ENCODE results near the gene NTN5.
A peak's percentile ranks its signal among the peaks of the same experiment; 100 is the strongest.
"Not testable (repeated sequence)": the region's sequence is repeated elsewhere in the genome, so short reads cannot be mapped to it uniquely, and the experiment has no call there.

Gene NTN5

DNA sequence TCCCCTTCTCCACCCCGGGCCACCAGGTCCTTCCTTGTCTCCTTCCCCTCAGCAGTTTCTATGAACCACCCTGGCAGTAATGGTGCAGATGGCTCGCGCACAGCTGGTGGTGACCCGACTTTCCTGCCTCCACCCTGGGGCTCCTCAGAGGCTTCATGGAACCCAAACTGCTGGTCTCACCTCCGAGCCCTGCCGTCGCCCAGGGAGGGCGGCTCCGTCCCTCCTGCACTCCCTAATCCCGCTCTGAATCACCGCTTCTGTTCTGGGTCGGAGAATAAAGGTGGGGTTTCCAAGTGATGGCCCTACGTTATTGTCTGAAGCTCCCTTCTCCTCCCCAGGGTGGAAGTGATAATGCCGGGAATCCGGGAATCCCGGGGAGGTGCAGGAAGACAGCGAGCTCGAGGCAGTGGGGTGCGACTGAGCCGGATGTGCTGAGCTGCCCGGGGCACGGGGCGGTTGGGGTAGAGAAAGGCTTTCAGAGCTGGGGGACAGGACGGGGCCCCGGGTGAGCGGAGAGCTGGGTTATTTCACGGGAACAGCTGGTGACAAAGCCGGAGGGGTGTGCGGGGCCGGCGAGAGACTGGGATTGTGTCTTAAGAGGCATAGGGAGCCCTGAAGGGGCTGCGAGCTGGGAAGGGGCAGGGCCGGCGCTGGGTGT, 23.7 kb upstream of the NTN5 start:
- no peak for DNase-seq (ENCODE audit: low read depth in 1 of 2, low spot score in 1 of 2)

DNA sequence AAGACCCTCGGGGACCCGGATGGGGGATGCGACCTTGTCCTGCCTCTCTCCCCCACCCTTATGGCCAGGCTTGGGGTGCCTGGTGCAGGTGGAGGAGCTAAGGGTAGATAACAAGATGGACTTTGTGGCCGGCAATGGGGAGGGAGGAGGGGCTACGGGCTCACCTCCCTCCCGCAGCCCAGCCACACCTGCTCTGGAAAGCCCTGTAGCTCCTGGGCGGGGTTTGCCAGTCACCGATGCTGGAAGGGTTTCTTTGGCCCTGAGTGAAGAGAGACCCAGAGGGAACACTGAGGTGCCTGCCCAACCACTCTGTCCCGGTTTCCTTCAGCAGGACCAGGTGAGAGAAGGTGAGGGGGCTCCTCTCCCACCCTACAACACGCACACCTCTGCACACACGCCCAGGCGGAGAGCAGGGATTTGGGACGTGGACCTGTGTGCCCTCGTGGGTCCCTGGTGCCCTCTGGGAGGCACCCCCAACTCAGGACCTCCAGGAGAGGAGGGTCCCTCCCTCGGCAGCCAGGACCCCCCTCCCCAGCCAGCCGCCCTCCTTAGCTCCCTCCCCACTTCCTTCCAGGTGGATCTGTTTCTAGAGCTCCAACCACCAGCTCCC, 23.0 kb upstream of the NTN5 start, which contains the start of gene FUT2:
Gene FUT2, plus strand, starts transcription at position 229 of the 610 bp plus-strand sequence. CDS start 6,986 bp downstream, outside the sequence.
- DNase-seq (ENCODE audit: low read depth in 1 of 2, low spot score in 1 of 2): no peak

DNA sequence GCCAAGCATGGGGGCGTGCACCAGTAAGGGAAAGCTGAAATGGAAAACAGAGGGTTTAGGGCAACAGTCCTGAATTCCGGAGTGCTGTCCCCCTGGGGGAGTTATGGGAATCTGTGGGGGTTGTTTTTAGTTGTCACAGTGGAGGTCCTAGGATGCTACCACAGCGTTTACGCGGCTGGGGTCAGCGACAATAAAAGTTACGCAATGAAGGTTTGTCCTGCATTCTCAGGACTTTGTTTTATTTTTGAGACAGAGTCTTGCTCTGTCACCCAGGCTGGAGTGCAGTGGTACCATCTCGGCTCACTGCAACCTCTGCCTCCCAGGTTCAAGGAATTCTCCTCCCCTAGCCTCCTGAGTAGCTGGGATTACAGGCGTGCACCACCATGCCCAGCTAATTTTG, 20.8 kb upstream of the NTN5 start:
- DNase-seq (ENCODE audit: low read depth in 1 of 2, low spot score in 1 of 2): not testable (repeated sequence)

DNA sequence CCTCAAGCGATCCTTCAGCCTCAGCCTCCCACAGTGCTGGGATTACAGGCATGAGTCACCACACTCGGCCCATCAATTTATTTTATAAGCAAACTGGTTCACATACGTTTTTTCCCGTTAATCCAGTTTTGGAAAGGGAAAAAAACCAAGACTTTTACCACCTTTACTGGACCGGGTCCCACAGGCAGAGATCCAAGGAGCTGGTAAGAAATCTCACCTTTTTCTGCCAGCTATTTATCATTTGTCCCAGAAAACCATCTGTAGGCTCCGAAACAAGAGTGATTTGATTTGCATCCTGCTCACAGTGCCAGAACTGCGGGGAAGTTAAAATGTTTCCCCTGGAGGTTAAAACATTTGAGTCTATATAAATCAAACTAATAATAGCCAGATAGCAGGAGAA, 16.6 kb upstream of the NTN5 start:
- no peak for DNase-seq (ENCODE audit: low read depth in 1 of 2, low spot score in 1 of 2)

DNA sequence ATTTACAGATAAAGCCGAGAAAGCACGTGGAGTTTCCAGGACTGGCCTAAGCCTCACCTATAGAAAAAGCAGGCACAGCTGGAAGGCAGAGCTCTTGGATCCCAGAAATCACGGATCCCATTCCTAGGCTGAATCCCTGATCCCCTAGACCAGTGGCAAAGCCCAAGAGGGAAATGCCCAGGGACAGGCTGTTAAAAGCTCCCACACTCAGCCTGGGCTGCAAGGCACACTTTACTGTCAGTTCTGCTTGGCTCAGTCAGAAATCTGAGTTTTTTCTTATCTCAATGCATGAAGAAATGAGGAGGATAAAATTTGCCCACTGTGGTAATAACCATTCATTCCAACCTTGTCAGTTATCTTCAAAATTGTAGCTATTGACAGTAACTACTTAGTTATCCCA, 15.0 kb upstream of the NTN5 start:
- DNase-seq (ENCODE audit: low read depth in 1 of 2, low spot score in 1 of 2): no peak

- DNase-seq (ENCODE audit: low read depth in 1 of 2, low spot score in 1 of 2): not testable (repeated sequence)
Observed at GRCh38 chr19:48686637-48687036, 13.8 kb upstream of the NTN5 start.

DNA sequence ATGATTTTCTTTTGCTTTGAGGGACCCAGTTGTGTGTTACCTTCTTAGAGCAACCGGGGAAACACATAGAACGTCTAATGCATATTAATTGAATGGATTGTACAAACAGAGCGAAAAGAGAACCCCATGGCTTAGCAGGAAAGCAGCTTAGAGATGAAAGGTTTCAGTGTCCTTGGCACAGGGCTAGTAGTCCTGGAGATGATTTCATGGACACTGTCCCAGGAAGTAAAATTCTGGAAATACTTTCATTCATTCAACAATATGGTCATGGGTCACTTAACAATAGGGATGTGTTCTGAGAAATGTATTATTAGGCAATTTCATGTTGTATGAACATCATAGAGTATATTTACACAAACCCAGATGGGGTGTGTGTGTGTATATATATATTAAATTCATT, 13.3 kb upstream of the NTN5 start:
- DNase-seq (ENCODE audit: low read depth in 1 of 2, low spot score in 1 of 2): no peak

DNA sequence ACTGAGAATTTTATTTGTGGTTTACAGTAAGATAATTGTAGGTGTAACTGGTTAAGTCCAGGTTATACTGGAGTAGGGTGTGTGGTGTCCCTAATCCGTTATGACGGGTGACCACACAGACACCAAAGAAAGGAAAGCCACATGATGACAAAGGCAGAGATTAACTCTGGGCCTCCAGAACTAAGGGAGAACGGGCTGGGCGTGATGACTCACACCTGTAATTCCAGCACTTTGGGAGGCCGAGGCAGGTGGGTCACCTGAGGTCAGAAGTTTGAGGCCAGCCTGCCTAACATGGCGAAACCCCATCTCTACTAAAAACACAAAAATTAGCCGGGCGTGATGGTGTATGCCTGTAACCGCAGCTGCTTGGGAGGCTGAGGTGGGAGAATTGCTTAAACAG, 12.8 kb upstream of the NTN5 start:
- no peak for DNase-seq (ENCODE audit: low read depth in 1 of 2, low spot score in 1 of 2)

DNA sequence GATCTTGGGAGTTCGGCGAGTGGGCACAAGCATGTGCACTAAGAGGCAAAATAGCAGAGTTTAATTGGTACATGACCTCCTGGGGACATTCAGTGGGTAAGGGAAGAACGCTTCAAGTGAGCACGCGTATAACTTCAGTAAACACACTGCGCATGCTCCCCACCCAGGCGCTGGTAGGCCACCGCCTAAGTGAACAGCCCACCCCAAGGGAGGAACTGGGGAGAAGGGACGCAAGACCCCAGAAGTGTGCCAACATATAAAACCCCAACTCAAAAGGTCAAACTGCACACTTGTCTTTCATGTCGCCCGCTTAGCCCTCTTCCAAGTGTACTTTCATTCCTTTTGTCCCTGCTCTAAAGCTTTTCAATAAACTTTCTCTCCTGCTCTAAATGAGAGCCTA, 10.5 kb upstream of the NTN5 start:
- no peak for DNase-seq (ENCODE audit: low read depth in 1 of 2, low spot score in 1 of 2)

GRCh38 chr19:48681127-48681470, 8.3 kb upstream of the NTN5 start:
- DNase-seq (ENCODE audit: low read depth in 1 of 2, low spot score in 1 of 2): no peak

- DNase-seq (ENCODE audit: low read depth in 1 of 2, low spot score in 1 of 2): no peak
Observed at GRCh38 chr19:48680436-48681126, 7.8 kb upstream of the NTN5 start.

- DNase-seq (ENCODE audit: low read depth in 1 of 2, low spot score in 1 of 2): not testable (repeated sequence)
Observed at GRCh38 chr19:48680006-48680405, 7.2 kb upstream of the NTN5 start.

DNA sequence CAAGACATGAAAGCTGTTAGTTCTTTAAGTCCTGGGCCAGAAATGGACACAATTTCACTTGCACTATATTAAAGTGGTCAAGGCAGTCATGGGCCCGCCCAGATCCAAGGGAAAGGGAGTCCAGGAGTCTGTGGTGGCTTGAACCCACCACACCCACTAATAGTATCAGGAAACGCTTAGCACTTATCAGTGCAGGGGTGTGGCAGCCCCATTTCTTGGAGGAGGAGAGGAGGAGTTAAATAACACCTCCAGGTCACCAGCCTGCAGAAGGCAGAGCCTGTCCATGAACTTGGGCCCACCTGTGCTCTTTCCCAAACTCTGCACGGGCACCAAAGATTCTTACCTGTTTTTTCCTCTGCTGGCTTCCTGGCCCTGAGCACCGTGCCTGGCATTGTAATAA, 5.4 kb upstream of the NTN5 start:
- DNase-seq (ENCODE audit: low read depth in 1 of 2, low spot score in 1 of 2): no peak

DNA sequence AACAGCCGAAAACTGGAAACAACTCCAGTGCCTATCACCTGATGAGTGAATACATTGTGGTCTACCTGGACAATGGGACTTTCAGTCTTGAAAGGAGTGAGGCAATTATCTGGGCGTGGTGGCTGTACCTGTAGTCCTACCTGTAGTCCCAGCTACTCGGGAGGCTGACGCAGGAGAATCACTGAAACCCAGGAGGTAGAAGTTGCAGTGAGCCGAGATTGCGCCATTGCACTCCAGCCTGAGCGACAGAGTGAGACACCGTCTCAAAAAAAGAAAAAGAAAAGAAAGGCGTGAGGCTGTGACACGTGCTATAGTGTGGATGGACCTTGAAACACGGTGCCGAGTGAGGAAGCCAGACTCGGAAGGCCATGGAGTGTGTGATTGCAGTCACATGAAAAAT, 4.1 kb upstream of the NTN5 start:
- no peak for DNase-seq (ENCODE audit: low read depth in 1 of 2, low spot score in 1 of 2)

- DNase-seq (ENCODE audit: low read depth in 1 of 2, low spot score in 1 of 2): no peak
Observed at GRCh38 chr19:48676487-48676886, 3.7 kb upstream of the NTN5 start.

DNA sequence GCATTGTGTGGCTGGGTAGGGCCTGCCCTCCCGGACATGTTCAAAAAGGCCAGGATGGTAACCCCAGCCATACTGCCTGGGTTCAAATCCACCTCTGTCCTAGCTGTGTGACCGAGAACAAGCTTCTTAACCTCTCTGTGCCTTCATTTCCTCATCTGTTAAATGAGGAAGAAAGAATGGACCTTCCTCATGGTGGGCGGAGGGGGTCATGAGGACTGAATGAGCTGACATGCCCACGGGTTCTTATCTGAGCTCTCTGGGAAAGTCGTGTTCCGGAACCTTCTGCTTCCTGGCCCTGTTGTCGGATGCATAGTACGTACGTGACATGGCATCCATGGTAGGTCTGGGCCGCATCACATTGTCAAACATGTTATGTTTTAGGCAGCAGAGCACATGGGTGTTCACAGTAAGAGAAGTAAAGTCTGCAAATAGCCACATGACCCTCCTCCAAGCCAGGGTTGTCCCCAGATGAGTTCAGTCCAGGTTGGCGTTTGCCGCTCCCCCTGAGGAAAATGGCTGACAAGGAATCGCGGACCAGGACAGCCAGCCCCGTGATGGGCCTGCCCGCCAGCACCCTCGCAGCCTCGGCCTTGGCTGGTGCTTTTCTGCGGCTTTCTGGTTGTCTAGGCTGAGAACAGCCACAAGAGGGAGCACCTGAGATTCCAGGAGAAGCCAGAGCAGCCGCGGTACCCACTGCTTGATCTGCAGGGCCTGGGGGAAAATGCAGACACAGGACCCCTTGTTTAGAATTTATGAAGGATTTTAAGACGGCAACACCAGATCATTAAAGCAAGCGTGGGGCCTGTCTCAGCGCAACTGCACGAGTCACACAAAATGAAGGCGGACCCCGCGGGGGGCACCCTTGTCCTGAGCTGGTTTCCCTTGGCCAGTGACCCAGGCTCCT, 2.4 kb upstream of the NTN5 start:
- DNase-seq (ENCODE audit: low read depth in 1 of 2, low spot score in 1 of 2): peak; percentile 38 to 48

GRCh38 chr19:48674216-48674809, 1.5 kb upstream of the NTN5 start:
- no peak for DNase-seq (ENCODE audit: low read depth in 1 of 2, low spot score in 1 of 2)

DNA sequence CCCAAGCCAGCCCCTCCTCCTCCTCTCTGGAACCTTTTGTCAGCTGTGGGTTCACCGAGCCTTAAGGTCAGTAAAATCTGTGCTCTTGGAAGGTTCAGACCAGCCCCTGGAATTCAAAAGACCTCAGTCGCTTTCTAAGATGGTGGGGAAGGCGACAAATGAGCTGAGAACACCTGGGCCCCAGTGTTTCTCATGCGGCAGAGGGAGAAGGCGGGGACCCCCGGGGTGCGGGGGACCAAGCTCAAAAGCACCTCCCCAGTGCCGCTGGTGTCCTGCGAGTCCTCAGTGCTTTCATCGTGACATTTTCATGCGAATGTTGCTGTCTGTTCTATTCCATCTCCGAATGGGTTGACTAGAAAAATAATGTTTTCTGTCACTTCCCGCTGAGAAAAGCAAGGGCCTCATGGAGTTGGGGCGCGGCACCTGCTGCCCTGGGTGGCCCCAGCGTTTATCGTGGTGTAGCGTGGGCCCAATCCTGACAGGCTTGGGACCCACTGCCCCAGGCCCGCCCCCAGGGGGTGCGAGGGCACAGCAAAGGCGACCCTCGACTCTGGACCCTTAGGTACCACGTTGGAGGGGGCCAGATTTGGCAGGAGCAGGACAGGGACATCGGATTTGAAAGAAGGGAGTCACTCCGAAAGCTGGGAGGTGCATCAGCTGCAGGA, 751 bp upstream of the NTN5 start:
- no peak for DNase-seq (ENCODE audit: low read depth in 1 of 2, low spot score in 1 of 2)

DNA sequence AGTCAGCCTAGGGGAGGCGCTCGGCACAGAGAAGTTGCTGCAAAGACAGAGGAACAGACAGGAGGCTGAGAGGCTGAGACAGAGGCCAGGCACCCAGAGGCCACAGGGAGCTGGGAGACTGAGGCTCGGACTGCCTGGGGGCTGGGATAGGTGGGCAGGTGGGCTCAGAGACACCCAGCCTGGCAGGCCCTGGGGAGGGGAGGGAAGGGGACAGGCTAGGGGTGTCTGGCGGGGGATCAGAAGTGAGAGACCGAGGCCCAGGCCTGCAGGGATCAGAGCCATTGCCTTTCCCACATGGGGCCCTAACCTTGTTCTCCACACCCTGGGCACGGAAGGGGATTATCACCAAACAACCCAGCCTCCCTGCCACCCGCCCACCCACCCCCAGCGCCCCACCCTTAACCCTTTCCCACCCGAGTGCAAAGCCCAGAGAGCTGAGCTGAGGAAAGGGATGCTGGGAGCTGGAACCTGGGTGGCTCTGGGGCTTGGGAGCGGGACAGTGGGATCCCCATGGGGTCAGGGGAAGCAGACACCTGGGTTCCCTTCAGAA, 1.3 kb downstream of the NTN5 start:
- no peak for DNase-seq (ENCODE audit: low read depth in 1 of 2, low spot score in 1 of 2)

DNA sequence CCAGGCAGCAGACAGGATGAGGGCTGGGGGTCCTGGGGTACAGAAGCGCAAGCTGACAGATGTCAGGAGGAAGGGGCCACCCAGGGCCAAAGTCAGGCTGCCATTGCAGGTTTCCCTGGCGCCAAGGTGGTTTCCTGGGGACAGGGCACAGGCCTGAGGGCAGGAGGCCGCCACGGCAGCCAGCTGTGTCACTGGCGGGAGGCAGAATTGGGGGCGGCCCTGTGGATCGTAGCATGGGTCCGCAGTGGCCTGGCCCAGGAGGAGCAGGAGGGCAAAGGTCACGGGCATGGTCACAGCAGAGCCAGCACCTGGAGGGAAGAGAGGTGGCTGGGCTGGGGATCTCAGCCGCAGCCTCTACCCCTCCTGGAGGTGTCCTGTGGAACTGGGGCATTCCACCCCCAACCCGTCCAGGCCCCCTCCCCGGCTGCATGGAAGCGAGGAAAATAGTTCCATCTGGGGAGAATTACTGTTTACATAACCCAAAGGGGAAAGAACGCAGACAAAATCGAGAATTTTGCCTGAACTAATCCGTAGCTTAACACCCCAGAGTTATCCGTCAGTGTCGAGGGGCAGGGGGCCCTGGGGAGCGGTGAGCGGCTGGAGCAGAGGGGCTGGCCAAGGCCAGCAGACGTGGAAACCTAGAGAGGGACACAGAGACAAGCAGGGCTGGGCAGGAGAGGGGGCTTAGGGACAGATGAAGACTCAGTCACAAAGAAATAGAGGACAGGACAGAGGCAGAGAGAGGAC, 1.9 kb downstream of the NTN5 start:
- DNase-seq (ENCODE audit: low read depth in 1 of 2, low spot score in 1 of 2): no peak
